ENCODE results near the gene SLC43A3.
"Not testable (repeated sequence)": the region's sequence is repeated elsewhere in the genome, so short reads cannot be mapped to it uniquely, and the experiment has no call there.

The SLC43A3 gene

GRCh38 chr11:57370941-57371340, 56.0 kb downstream of the SLC43A3 start:
- H3K4me3 ChIP-seq (ENCODE audit: low read length), result no peak overlapping the region
- no peaks in the 10 kb centered on the region for H3K36me3 ChIP-seq (ENCODE audit: insufficient read depth, low read length)
- peaks cover under 1% of the 10 kb centered on the region for H3K4me1 ChIP-seq (ENCODE audit: insufficient read depth, low read length)
- peaks cover 5% of the 10 kb centered on the region for H3K27me3 ChIP-seq (ENCODE audit: insufficient read depth, low read length)
- no peak overlapping the region for H2AFZ ChIP-seq (ENCODE audit: low read depth, low read length)
- H3K9me3 ChIP-seq (ENCODE audit: low read length), result no peaks in the 10 kb centered on the region

- H3K27me3 ChIP-seq (ENCODE audit: insufficient read depth, low read length), result peaks cover 5% of the 10 kb centered on the region
- no peak overlapping the region for H3K4me3 ChIP-seq (ENCODE audit: low read length)
- peaks cover 7% of the 10 kb centered on the region for H3K4me1 ChIP-seq (ENCODE audit: insufficient read depth, low read length)
- no peaks in the 10 kb centered on the region for H3K9me3 ChIP-seq (ENCODE audit: low read length)
- H3K36me3 ChIP-seq (ENCODE audit: insufficient read depth, low read length), result no peaks in the 10 kb centered on the region
- no peak overlapping the region for H2AFZ ChIP-seq (ENCODE audit: low read depth, low read length)
Measured at GRCh38 chr11:57370251-57370650, 56.7 kb downstream of the SLC43A3 start.

- no peak overlapping the region for H2AFZ ChIP-seq (ENCODE audit: low read depth, low read length)
- H3K4me1 ChIP-seq (ENCODE audit: insufficient read depth, low read length), result peaks cover 10% of the 10 kb centered on the region
- H3K36me3 ChIP-seq (ENCODE audit: insufficient read depth, low read length), result no peaks in the 10 kb centered on the region
- H3K4me3 ChIP-seq (ENCODE audit: low read length), result no peak overlapping the region
- H3K9me3 ChIP-seq (ENCODE audit: low read length), result no peaks in the 10 kb centered on the region
- H3K27me3 ChIP-seq (ENCODE audit: insufficient read depth, low read length), result peaks cover 5% of the 10 kb centered on the region
Measured at GRCh38 chr11:57368845-57369232, 58.1 kb downstream of the SLC43A3 start.

- no peak overlapping the region for H3K4me3 ChIP-seq (ENCODE audit: low read length)
- H3K9me3 ChIP-seq (ENCODE audit: low read length), result no peaks in the 10 kb centered on the region
- no peak overlapping the region for H2AFZ ChIP-seq (ENCODE audit: low read depth, low read length)
- peaks cover 9% of the 10 kb centered on the region for H3K27me3 ChIP-seq (ENCODE audit: insufficient read depth, low read length)
- H3K4me1 ChIP-seq (ENCODE audit: insufficient read depth, low read length), result peaks cover 10% of the 10 kb centered on the region
- no peaks in the 10 kb centered on the region for H3K36me3 ChIP-seq (ENCODE audit: insufficient read depth, low read length)
Measured at GRCh38 chr11:57368106-57368844, 58.6 kb downstream of the SLC43A3 start.

- Histone ChIP-seq H2AFZ (ENCODE audit: low read depth, low read length) (no peak overlapping the region), H3K36me3 (ENCODE audit: insufficient read depth, low read length) (no peaks in the 10 kb centered on the region), H3K4me3 (ENCODE audit: low read length) (no peak overlapping the region), H3K9me3 (ENCODE audit: low read length) (no peaks in the 10 kb centered on the region), H3K27me3 (ENCODE audit: insufficient read depth, low read length) (peaks cover 4% of the 10 kb centered on the region), H3K4me1 (ENCODE audit: insufficient read depth, low read length) (peaks cover 10% of the 10 kb centered on the region)
Measured at GRCh38 chr11:57364851-57365660, 61.9 kb downstream of the SLC43A3 start.

- no peaks in the 10 kb centered on the region for H3K9me3 ChIP-seq (ENCODE audit: low read length)
- no peak overlapping the region for H3K4me3 ChIP-seq (ENCODE audit: low read length)
- H3K4me1 ChIP-seq (ENCODE audit: insufficient read depth, low read length), result peaks cover 10% of the 10 kb centered on the region
- H3K27me3 ChIP-seq (ENCODE audit: insufficient read depth, low read length), result peaks cover 4% of the 10 kb centered on the region
- H2AFZ ChIP-seq (ENCODE audit: low read depth, low read length), result no peak overlapping the region
- H3K36me3 ChIP-seq (ENCODE audit: insufficient read depth, low read length), result no peaks in the 10 kb centered on the region
Measured at GRCh38 chr11:57363131-57364080, 63.5 kb downstream of the SLC43A3 start.

GRCh38 chr11:57361926-57362325, 65.0 kb downstream of the SLC43A3 start:
- H3K36me3 ChIP-seq (ENCODE audit: insufficient read depth, low read length), result no peaks in the 10 kb centered on the region
- H3K4me3 ChIP-seq (ENCODE audit: low read length), result no peak overlapping the region
- H3K4me1 ChIP-seq (ENCODE audit: insufficient read depth, low read length), result peaks cover 10% of the 10 kb centered on the region
- no peaks in the 10 kb centered on the region for H3K9me3 ChIP-seq (ENCODE audit: low read length)
- no peak overlapping the region for H2AFZ ChIP-seq (ENCODE audit: low read depth, low read length)
- H3K27me3 ChIP-seq (ENCODE audit: insufficient read depth, low read length), result peaks cover 4% of the 10 kb centered on the region

GRCh38 chr11:57361420-57361819, 65.5 kb downstream of the SLC43A3 start:
- not testable (repeated sequence) for H3K27me3 ChIP-seq (ENCODE audit: insufficient read depth, low read length); H3K36me3 ChIP-seq (ENCODE audit: insufficient read depth, low read length); H2AFZ ChIP-seq (ENCODE audit: low read depth, low read length); H3K9me3 ChIP-seq (ENCODE audit: low read length); H3K4me3 ChIP-seq (ENCODE audit: low read length)
- H3K4me1 ChIP-seq (ENCODE audit: insufficient read depth, low read length), result peaks cover 10% of the 10 kb centered on the region

- Histone ChIP-seq H3K4me1 (ENCODE audit: insufficient read depth, low read length) (peaks cover 10% of the 10 kb centered on the region), H3K36me3 (ENCODE audit: insufficient read depth, low read length) (no peaks in the 10 kb centered on the region)
Measured at GRCh38 chr11:57360991-57361390, 65.9 kb downstream of the SLC43A3 start.

GRCh38 chr11:57359896-57360690, 66.8 kb downstream of the SLC43A3 start:
- Histone ChIP-seq H3K36me3 (ENCODE audit: insufficient read depth, low read length) (no peaks in the 10 kb centered on the region), H3K4me1 (ENCODE audit: insufficient read depth, low read length) (peaks cover 1% of the 10 kb centered on the region), H3K9me3 (ENCODE audit: low read length) (no peaks in the 10 kb centered on the region), H3K4me3 (ENCODE audit: low read length) (no peak overlapping the region), H3K27me3 (ENCODE audit: insufficient read depth, low read length) (peaks cover 4% of the 10 kb centered on the region), H2AFZ (ENCODE audit: low read depth, low read length) (no peak overlapping the region)

More at GRCh38 chr11:57360991-57361390, 65.9 kb downstream of the SLC43A3 start:
- H3K9me3 ChIP-seq (ENCODE audit: low read length), result no peaks in the 10 kb centered on the region
- no peak overlapping the region for H3K4me3 ChIP-seq (ENCODE audit: low read length)
- H3K27me3 ChIP-seq (ENCODE audit: insufficient read depth, low read length), result peaks cover 4% of the 10 kb centered on the region
- no peak overlapping the region for H2AFZ ChIP-seq (ENCODE audit: low read depth, low read length)

- peaks cover 4% of the 10 kb centered on the region for H3K27me3 ChIP-seq (ENCODE audit: insufficient read depth, low read length)
- H2AFZ ChIP-seq (ENCODE audit: low read depth, low read length), result no peak overlapping the region
- no peak overlapping the region for H3K4me3 ChIP-seq (ENCODE audit: low read length)
- peaks cover 2% of the 10 kb centered on the region for H3K4me1 ChIP-seq (ENCODE audit: insufficient read depth, low read length)
- no peaks in the 10 kb centered on the region for H3K9me3 ChIP-seq (ENCODE audit: low read length)
- H3K36me3 ChIP-seq (ENCODE audit: insufficient read depth, low read length), result no peaks in the 10 kb centered on the region
Measured at GRCh38 chr11:57359396-57359795, 67.5 kb downstream of the SLC43A3 start.

GRCh38 chr11:57358991-57359390, 67.9 kb downstream of the SLC43A3 start:
- Histone ChIP-seq H3K36me3 (ENCODE audit: insufficient read depth, low read length) (no peaks in the 10 kb centered on the region), H2AFZ (ENCODE audit: low read depth, low read length) (no peak overlapping the region), H3K9me3 (ENCODE audit: low read length) (no peaks in the 10 kb centered on the region), H3K4me1 (ENCODE audit: insufficient read depth, low read length) (peaks cover 5% of the 10 kb centered on the region), H3K27me3 (ENCODE audit: insufficient read depth, low read length) (peaks cover 4% of the 10 kb centered on the region), H3K4me3 (ENCODE audit: low read length) (no peak overlapping the region)
